ENCODE data around the gene GALNTL6. TPM values are rescaled to one million over a fixed set of nuclear protein-coding genes. Genes with fewer than 3 reads are reported as not detected.

The GALNTL6 gene
- total RNA-seq, 1 experiment from 2014 or later = not detected

DNA sequence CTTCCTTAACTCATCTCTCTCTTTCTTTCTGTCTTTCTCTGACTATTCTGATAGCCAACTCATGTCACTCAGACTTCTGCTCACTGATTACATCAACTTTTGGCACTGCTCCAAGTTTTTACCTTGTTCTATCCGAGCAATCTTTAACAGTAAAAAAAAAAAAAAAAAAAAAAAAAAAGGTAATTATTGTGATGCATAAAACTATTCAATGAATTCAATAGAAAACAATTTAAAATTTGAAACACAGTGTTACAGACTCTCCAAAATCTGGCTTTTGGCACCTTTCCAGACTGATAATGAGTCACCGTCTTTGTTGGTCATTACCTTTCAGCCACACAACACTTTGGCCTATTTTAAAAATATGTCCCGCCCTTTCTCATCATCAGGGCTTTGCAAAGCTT, 229.5 kb downstream of the GALNTL6 start:
- Mint-ChIP-seq H3K9me3 (ENCODE audit: unreplicated experiment) (no peaks in the 10 kb centered on the region), H3K4me3 (ENCODE audit: unreplicated experiment) (no peak overlapping the region)

DNA sequence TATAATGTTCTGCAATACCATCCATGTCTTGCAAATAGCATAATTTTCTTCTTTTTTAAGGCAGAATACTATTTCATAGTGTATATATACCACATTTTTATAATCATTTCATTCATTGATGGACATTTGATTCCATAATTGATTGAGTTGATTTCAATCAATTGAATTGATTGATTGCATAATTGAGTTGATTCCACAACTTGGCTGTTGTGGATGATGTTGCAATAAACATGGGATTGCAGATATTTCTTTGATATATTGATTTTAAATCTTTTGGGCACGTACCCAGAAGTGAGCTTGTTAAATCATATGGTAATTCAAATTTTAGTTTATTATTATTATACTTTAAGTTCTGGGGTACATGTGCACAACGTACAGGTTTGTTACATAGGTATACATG, 232.8 kb downstream of the GALNTL6 start:
- ChIA-PET POLR2A (no interaction called here), CTCF (no interaction called here)
- Mint-ChIP-seq H3K4me3 (ENCODE audit: unreplicated experiment) (no peak overlapping the region), H3K27me3 (ENCODE audit: insufficient read depth, unreplicated experiment) (peaks cover 47% of the 10 kb centered on the region), H3K4me1 (ENCODE audit: insufficient read depth, unreplicated experiment) (peaks cover 6% of the 10 kb centered on the region), H3K36me3 (ENCODE audit: insufficient read depth, unreplicated experiment) (no peaks in the 10 kb centered on the region), H3K9me3 (ENCODE audit: unreplicated experiment) (no peaks in the 10 kb centered on the region), H3K27ac (ENCODE audit: low read depth, unreplicated experiment) (no peak overlapping the region)
- TF ChIP-seq, protein P1, sequence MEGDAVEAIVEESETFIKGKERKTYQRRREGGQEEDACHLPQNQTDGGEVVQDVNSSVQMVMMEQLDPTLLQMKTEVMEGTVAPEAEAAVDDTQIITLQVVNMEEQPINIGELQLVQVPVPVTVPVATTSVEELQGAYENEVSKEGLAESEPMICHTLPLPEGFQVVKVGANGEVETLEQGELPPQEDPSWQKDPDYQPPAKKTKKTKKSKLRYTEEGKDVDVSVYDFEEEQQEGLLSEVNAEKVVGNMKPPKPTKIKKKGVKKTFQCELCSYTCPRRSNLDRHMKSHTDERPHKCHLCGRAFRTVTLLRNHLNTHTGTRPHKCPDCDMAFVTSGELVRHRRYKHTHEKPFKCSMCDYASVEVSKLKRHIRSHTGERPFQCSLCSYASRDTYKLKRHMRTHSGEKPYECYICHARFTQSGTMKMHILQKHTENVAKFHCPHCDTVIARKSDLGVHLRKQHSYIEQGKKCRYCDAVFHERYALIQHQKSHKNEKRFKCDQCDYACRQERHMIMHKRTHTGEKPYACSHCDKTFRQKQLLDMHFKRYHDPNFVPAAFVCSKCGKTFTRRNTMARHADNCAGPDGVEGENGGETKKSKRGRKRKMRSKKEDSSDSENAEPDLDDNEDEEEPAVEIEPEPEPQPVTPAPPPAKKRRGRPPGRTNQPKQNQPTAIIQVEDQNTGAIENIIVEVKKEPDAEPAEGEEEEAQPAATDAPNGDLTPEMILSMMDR (IDR thresholded peaks at IDR 0.05; ENCODE audit: unreplicated experiment) = no peak
- DNase-seq (ENCODE audit: unreplicated experiment) = no peak
- no TSS peak for BruUV-seq (replicated peaks)
- intact Hi-C loops (cut with micrococcal nuclease) = no loop called here

More for the DNA sequence above, 229.5 kb downstream of the GALNTL6 start:
- BruUV-seq (replicated peaks) = no TSS peak
- Mint-ChIP-seq H3K36me3 (ENCODE audit: insufficient read depth, unreplicated experiment) (no peaks in the 10 kb centered on the region), H3K27ac (ENCODE audit: low read depth, unreplicated experiment) (no peak overlapping the region), H3K27me3 (ENCODE audit: insufficient read depth, unreplicated experiment) (peaks cover 25% of the 10 kb centered on the region), H3K4me1 (ENCODE audit: insufficient read depth, unreplicated experiment) (peaks cover 6% of the 10 kb centered on the region)
- ChIA-PET CTCF (no interaction called here), POLR2A (no interaction called here)
- TF ChIP-seq, protein P1 (IDR thresholded peaks at IDR 0.05; ENCODE audit: unreplicated experiment) = no peak
- DNase-seq (ENCODE audit: unreplicated experiment) = peak; percentile 73
- intact Hi-C loops (cut with micrococcal nuclease) = no loop called here

DNA sequence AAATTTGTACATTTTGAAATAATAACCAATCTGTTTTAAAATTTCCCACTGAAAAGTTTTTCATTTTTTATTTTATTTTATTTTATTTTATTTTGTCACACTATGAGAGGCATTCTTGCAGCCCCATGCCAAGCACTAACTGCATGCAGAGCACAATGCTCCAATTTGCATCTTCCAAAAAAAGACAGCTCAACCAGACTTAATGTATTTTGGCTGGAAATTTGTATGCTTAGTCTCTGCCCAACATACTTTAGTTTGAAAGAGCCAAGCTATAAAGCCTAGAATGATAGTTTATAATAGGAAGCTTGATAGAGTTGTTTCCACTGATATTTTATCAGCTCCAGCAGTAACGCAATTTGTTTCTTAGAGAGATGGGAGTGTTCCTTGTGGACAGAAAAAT, 235.5 kb downstream of the GALNTL6 start:
- CTCF ChIA-PET = interaction anchor here (0.6 kb wide), 2 partner anchors 16 to 318 kb away, joined by 3 read pairs; no protein-coding TSS in a partner anchor
- no TSS peak for BruUV-seq (replicated peaks)
- no peak for DNase-seq (ENCODE audit: unreplicated experiment)
- H3K4me3 Mint-ChIP-seq (ENCODE audit: unreplicated experiment) = no peak overlapping the region
- no peak overlapping the region for H3K27ac Mint-ChIP-seq (ENCODE audit: low read depth, unreplicated experiment)
- H3K27me3 Mint-ChIP-seq (ENCODE audit: insufficient read depth, unreplicated experiment) = peaks cover 70% of the 10 kb centered on the region
- POLR2A ChIA-PET = interaction anchor here (0.6 kb wide), 1 partner anchor 54 kb away, joined by 4 read pairs; no protein-coding TSS in a partner anchor
- no peaks in the 10 kb centered on the region for H3K4me1 Mint-ChIP-seq (ENCODE audit: insufficient read depth, unreplicated experiment)
- H3K9me3 Mint-ChIP-seq (ENCODE audit: unreplicated experiment) = no peaks in the 10 kb centered on the region
- no peaks in the 10 kb centered on the region for H3K36me3 Mint-ChIP-seq (ENCODE audit: insufficient read depth, unreplicated experiment)
- intact Hi-C loops (cut with micrococcal nuclease) = no loop called here
- TF ChIP-seq, protein P1 (IDR thresholded peaks at IDR 0.05; ENCODE audit: unreplicated experiment) = no peak

DNA sequence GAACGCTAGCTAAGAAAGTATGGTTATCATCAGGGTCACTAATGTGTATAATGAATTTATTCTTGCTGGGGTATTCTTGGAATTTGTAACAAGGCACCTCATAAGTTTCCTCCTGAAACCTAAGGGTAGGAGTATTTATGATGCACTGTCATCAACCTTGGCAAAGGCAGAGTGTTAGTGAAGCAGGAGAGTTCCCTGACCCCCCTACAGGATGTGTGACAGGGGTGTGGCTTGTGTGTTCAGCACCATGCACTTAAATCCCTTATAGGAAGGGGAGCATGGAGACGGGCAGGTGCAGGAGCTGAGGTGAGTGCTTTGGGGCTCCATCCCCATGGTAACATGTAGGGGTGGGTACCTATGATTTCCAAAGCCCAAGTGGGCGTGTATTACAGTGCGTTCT, 237.7 kb downstream of the GALNTL6 start:
- no peak overlapping the region for H3K4me3 Mint-ChIP-seq (ENCODE audit: unreplicated experiment)
- H3K36me3 Mint-ChIP-seq (ENCODE audit: insufficient read depth, unreplicated experiment) = no peaks in the 10 kb centered on the region
- ChIA-PET POLR2A (no interaction called here), CTCF (interaction anchor here (0.7 kb wide), 1 partner anchor 39 kb away, joined by 3 read pairs; no protein-coding TSS in a partner anchor)
- intact Hi-C loops (cut with micrococcal nuclease) = no loop called here
- H3K27ac Mint-ChIP-seq (ENCODE audit: low read depth, unreplicated experiment) = no peak overlapping the region
- H3K4me1 Mint-ChIP-seq (ENCODE audit: insufficient read depth, unreplicated experiment) = no peaks in the 10 kb centered on the region
- no peak for DNase-seq (ENCODE audit: unreplicated experiment)
- TF ChIP-seq, protein P1 (IDR thresholded peaks at IDR 0.05; ENCODE audit: unreplicated experiment) = no peak
- no TSS peak for BruUV-seq (replicated peaks)
- no peaks in the 10 kb centered on the region for H3K9me3 Mint-ChIP-seq (ENCODE audit: unreplicated experiment)
- peaks cover 78% of the 10 kb centered on the region for H3K27me3 Mint-ChIP-seq (ENCODE audit: insufficient read depth, unreplicated experiment)
